ENCODE measurements around the gene TMEM14B.
"Not testable (repeated sequence)": the region's sequence is repeated elsewhere in the genome, so short reads cannot be mapped to it uniquely, and the experiment has no call there.

The TMEM14B gene

DNA sequence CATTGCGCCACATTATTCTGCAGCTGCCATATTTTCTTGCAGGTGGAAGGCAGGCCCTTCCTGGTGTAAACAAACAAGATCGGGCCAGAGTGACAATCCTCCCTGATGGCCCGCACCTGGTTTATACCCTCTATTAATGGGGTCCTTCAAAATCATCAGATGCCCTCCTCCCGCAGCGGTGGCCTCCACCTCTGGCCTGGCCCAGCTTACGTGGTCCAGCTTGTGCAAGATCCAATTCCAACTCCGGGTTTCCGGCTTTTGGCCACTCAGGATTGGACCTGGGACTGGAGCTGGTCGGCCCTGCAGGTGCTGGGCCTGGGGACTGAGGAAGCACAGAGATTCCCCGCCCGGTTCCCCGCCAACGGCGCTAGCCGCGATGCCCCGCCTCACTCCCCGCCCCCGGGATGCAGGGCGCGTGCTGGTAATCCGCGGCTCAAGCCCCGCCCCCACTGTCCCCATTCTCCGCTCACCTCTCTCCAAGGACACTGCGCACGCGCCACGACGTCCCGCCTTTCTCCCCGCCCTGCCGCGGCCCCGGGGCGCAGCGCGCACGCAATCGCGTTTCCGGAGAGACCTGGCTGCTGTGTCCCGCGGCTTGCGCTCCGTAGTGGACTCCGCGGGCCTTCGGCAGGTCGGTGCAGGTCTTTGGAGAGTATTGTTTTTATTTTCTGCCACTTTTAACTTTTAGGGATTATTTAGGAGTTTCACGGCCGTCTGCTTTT is at the start of gene TMEM14B:
TSS of gene TMEM14B (plus strand) at position 555 of the 722 bp plus-strand sequence. CDS start 1,441 bp downstream, outside the sequence.
- peak; percentile 86 for DNase-seq (ENCODE audit: low read depth)
- peak within 1 kb of the TSS; percentile 96 for H3K4me3 ChIP-seq (ENCODE audit: low read depth, low read length)
- TF ChIP-seq, protein P1, sequence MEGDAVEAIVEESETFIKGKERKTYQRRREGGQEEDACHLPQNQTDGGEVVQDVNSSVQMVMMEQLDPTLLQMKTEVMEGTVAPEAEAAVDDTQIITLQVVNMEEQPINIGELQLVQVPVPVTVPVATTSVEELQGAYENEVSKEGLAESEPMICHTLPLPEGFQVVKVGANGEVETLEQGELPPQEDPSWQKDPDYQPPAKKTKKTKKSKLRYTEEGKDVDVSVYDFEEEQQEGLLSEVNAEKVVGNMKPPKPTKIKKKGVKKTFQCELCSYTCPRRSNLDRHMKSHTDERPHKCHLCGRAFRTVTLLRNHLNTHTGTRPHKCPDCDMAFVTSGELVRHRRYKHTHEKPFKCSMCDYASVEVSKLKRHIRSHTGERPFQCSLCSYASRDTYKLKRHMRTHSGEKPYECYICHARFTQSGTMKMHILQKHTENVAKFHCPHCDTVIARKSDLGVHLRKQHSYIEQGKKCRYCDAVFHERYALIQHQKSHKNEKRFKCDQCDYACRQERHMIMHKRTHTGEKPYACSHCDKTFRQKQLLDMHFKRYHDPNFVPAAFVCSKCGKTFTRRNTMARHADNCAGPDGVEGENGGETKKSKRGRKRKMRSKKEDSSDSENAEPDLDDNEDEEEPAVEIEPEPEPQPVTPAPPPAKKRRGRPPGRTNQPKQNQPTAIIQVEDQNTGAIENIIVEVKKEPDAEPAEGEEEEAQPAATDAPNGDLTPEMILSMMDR (IDR thresholded peaks at IDR 0.05; ENCODE audit: low read depth, low read length, missing control alignments): no peak

DNA sequence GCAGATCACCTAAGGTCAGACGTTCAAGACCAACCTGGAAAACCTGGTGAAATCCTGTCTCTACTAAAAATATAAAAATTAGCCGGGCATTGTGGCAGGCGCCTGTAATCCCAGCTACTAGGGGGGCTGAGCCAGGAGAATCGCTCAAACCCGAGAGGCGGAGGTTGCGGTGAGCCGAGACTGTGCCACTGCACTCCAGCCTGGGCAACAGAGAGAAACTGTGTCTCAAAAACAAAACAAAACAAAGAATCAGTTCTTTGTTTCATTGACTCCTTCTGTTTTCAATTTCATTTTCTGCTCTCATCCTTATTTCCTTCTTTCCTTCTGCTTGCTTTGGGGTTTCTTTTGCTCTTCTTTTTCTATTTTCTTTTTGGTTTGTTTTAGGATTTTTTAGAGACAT is 33.6 kb upstream of the TMEM14B start:
- TF ChIP-seq, protein P1 (IDR thresholded peaks at IDR 0.05; ENCODE audit: low read depth, low read length, missing control alignments): no peak

DNA sequence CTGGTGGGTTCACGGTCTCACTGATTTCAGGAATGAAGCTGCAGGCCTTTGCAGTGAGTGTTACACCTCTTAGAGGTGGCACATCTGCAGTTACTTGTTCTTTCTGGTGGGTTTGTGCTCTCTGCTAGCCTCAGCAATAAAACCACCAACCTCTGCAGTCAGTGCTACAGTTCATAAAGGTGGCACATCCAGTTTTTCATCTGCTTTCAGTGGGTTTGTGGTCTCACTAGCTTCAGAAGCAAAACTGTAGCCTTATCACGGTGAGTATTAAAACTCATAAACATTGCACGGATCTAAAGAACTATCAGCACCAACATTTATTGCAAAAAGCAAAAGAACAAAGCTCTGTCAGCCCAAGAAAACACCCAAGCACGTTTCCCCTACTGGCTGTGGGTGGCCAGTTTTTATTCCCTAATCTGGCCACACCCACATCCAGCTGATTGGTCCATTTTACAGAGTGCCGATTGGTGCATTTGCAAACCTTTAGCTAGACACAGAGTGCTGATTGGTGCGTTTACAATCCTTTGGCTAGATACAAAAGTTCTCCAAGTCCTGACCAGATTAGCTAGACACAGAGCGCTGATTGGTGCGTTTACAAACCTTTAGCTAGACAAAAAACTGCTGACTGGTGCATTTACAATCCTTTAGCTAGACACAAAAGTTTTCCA is 28.2 kb upstream of the TMEM14B start:
- H3K4me3 ChIP-seq (ENCODE audit: low read depth, low read length): peak overlapping the region; percentile 69
- TF ChIP-seq, protein P1 (IDR thresholded peaks at IDR 0.05; ENCODE audit: low read depth, low read length, missing control alignments): no peak
- no peak for DNase-seq (ENCODE audit: low read depth)

More for the DNA sequence above, 33.6 kb upstream of the TMEM14B start:
- no peak for DNase-seq (ENCODE audit: low read depth)
- no peak overlapping the region for H3K4me3 ChIP-seq (ENCODE audit: low read depth, low read length)

DNA sequence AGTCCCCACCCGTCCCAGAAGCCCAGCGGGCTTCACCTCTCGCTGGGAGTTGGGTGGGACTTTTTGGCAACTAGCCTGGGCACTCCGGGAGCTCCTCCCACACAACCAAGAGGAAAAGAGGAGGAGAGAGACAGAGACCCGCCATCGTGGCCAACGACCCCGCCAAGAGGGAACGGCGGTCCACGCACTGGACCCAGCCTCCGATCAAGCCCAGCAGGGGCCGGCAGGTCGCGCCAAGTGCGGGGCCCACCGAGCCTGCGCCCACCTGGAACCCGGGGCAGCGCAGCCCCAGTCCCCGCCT is 27.7 kb upstream of the TMEM14B start:
- peak overlapping the region; percentile 69 for H3K4me3 ChIP-seq (ENCODE audit: low read depth, low read length)
- TF ChIP-seq, protein P1 (IDR thresholded peaks at IDR 0.05; ENCODE audit: low read depth, low read length, missing control alignments): no peak
- DNase-seq (ENCODE audit: low read depth): no peak

DNA sequence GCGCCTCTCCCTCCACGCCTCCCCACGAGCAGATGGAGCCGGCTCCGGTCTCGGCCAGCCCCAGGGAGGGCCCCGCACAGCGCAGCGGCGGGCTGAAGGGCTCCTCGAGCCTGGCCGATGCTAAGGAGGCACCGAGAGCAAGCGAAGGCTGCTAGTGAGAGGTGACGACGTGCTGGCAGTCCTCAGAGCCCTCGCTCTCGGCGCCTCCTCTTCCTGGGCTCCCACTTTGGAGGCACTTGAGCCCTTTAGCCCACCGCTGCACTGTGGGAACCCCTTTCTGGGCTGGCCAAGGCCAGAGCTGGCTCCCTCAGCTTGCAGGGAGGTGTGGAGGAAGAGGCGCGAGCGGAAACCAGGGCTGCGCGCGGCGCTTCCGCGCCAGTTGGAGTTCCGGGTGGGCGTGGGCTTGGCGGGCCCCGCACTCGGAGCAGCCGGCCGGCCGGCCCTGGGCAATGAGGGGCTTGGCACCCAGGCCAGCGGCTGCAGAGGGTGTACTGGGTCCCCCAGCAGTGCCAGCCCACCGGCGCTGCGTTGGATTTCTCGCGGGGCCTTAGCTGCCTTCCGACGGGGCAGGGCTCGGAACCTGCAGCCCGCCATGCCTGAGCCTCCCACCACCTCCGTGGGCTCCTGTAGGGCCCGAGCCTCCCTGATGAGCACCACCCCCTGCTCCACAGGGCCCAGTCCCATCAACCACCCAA is 27.2 kb upstream of the TMEM14B start:
- peak overlapping the region; percentile 69 for H3K4me3 ChIP-seq (ENCODE audit: low read depth, low read length)
- TF ChIP-seq, protein P1 (IDR thresholded peaks at IDR 0.05; ENCODE audit: low read depth, low read length, missing control alignments): no peak
- DNase-seq (ENCODE audit: low read depth): no peak

DNA sequence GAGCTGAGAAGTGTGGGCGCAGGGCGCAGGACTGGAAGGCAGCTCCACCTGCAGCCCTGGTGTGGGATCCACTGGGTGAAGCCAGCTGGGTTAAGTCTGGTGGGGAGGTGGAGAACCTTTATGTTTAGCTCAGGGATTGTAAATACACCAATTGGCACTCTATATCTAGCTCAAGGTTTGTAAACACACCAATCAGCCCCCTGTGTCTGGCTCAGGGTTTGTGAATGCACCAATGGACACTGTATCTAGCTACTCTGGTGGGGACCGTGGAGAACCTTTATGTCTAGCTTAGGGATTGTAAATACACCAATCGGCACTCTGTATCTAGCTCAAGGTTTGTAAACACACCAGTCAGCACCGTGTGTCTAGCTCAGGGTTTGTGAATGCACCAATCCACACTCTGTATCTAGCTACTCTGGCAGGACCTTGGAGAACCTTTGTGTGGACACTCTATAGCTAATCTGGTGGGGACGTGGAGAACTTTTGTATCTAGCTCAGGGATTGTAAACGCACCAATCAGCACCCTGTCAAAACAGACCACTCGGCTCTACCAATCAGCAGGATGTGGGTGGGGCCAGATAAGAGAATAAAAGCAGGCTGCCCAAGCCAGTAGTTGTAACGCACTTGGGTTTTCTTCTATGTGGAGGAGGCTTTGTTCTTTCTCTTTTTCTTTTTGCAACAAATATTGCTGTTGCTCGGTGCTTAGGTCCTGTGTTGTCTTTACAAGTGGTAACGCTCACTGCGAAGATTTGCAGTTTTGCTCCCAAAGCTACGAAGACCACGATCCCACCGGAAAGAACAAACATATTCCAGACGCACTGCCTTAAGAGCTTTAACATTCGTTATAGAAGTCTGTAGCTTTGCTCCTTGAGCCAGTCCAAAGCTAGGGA is 26.4 kb upstream of the TMEM14B start:
- DNase-seq (ENCODE audit: low read depth): not testable (repeated sequence)
- H3K4me3 ChIP-seq (ENCODE audit: low read depth, low read length): peak overlapping the region; percentile 69

Measured in GM12864 (cell line).